Keratinocyte (primary cell): ENCODE measurements around the gene ADIPOR2.

Experiments
- EZH2 ChIP-seq: IDR thresholded peaks from one replicate; pipeline ENCODE4 v1.6.1; 2012; ENCODE audit warnings: inconsistent platforms, mild to moderate bottlenecking, low read length, moderate library complexity
- TF ChIP-seq, protein P1 (sequence below), 3 experiments: IDR thresholded peaks in 1 of 3; conservative IDR thresholded peaks in 1 of 3; optimal IDR thresholded peaks in 1 of 3; 2 replicates in 2 of 3; 3 replicates in 1 of 3; pipeline versions ENCODE3 to v1.5.1; 2011; ENCODE audit warnings: low read length in 3 of 3, mild to moderate bottlenecking in 3 of 3, moderate library complexity in 2 of 3, control low read depth in 1 of 3, inconsistent platforms in 1 of 3; ENCODE audit not compliant: insufficient read depth in 2 of 3; ENCODE audit errors: extremely low read depth in 1 of 3

DNA sequence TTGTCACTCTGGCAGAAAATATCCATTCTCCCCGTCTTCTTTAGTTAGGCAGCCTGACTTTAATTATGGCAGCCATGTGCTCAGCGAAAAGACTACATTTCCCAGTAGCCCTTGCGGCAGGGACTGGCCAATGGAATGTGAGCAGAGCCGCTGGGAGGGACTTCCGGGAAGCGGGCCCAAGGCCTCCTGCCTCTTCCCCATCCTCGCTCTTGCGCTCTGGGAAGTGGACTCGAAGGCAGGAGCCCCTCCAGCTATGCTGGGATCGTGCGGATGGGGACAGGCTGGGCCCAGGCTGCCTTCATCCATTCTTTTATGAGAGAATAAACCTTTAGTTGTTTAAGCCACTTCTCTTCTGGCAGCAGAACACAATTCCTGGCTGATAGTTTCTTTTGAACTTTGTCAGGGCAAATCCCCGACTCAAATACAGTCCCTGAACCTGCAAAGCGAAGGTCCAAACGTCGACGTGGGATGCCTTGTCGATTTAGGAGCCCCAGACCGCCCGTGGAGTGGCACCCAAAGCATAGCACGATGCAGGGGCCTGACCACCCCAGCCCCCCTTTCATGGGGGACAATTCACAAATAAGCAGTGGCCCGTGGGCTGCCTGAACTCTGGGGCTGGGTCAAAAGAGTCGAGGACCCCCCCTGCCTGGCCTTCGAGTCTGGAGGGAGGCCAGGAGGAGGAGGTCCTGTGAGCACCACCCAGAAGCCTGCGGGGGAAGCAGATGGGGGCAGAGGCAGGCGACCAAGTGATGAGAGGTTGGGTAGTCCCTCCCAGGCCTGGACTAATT lies 113.9 kb downstream of the ADIPOR2 start:
- TF ChIP-seq, protein P1, sequence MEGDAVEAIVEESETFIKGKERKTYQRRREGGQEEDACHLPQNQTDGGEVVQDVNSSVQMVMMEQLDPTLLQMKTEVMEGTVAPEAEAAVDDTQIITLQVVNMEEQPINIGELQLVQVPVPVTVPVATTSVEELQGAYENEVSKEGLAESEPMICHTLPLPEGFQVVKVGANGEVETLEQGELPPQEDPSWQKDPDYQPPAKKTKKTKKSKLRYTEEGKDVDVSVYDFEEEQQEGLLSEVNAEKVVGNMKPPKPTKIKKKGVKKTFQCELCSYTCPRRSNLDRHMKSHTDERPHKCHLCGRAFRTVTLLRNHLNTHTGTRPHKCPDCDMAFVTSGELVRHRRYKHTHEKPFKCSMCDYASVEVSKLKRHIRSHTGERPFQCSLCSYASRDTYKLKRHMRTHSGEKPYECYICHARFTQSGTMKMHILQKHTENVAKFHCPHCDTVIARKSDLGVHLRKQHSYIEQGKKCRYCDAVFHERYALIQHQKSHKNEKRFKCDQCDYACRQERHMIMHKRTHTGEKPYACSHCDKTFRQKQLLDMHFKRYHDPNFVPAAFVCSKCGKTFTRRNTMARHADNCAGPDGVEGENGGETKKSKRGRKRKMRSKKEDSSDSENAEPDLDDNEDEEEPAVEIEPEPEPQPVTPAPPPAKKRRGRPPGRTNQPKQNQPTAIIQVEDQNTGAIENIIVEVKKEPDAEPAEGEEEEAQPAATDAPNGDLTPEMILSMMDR (optimal IDR thresholded peaks at IDR 0.05 in 1 of 3, IDR thresholded peaks at IDR 0.05 in 1 of 3, conservative IDR thresholded peaks at IDR 0.05 in 1 of 3; ENCODE audit: extremely low read depth in 1 of 3, insufficient read depth in 2 of 3, low read length in 3 of 3), result no peak
- TF ChIP-seq EZH2, result no peak
